ENCODE data around the gene SUGCT. TPM values are rescaled to one million over a fixed set of nuclear protein-coding genes. Genes with fewer than 3 reads are reported as not detected.

Gene SUGCT
- total and polyA plus RNA-seq, 12 donors: 8.4 to 96.4 (median 25.5) TPM

DNA sequence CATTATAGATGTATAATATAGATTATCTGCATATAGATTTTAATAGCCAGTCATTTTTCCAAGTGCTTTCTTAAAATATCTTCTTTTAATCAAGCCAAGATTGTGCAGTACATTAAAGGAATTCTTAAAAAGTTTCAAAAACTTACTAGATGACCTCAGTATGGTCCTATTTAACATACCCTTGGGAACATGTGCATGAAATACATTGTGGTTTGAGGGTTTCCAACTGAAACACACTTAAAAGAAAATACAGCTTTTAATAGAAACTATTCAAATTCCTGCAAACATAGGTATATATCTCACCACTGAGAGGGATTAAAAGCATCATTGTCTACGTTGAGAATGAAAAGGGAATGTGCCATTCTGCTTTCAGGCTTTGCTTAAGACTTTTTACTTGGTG, 364.9 kb downstream of the SUGCT start:
- Histone ChIP-seq H3K9me3 (replicated peaks in 1 of 3) (no peaks in the 10 kb centered on the region), H3K27me3 (no peaks in the 10 kb centered on the region), H3K27ac (no peak overlapping the region), H3K4me1 (replicated peaks in 1 of 2) (no peaks in the 10 kb centered on the region), H3K36me3 (replicated peaks in 1 of 2) (no peaks in the 10 kb centered on the region), H3K4me3 (no peak overlapping the region)
- 77 to 83% (median 79%) methylated on average over 1 of the region's 1 CpG for WGBS, 4 donors
- intact Hi-C loops (cut with DNase I): no loop called here
- no peak for DNase-seq
- TF ChIP-seq POLR2A (IDR thresholded peaks at IDR 0.05): no peak
- TF ChIP-seq, protein P1, sequence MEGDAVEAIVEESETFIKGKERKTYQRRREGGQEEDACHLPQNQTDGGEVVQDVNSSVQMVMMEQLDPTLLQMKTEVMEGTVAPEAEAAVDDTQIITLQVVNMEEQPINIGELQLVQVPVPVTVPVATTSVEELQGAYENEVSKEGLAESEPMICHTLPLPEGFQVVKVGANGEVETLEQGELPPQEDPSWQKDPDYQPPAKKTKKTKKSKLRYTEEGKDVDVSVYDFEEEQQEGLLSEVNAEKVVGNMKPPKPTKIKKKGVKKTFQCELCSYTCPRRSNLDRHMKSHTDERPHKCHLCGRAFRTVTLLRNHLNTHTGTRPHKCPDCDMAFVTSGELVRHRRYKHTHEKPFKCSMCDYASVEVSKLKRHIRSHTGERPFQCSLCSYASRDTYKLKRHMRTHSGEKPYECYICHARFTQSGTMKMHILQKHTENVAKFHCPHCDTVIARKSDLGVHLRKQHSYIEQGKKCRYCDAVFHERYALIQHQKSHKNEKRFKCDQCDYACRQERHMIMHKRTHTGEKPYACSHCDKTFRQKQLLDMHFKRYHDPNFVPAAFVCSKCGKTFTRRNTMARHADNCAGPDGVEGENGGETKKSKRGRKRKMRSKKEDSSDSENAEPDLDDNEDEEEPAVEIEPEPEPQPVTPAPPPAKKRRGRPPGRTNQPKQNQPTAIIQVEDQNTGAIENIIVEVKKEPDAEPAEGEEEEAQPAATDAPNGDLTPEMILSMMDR (IDR thresholded peaks at IDR 0.05): no peak

DNA sequence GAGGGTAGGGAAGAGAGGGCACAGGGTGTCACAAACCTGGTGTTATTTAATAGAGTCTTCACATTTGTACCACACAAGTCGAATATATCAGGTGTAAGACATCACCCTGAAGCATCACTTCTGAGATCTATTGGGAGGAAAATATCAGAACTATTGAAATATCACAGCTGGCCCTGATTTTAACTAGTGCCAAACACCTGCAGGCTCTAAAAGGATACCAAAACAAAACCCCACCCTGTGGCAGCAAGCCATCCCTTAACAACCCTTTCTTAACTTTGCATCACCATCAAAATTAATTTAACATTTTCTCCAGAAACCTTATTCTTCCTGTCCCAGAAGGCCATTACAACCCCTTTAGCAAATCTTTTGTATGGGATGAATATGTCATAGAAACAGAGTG, 365.4 kb downstream of the SUGCT start:
- intact Hi-C loops (cut with DNase I): no loop called here
- H3K4me1 ChIP-seq (replicated peaks in 1 of 2): no peaks in the 10 kb centered on the region
- no peak overlapping the region for H3K27ac ChIP-seq
- no peak for DNase-seq
- no peaks in the 10 kb centered on the region for H3K27me3 ChIP-seq
- H3K4me3 ChIP-seq: no peak overlapping the region
- no peaks in the 10 kb centered on the region for H3K9me3 ChIP-seq (replicated peaks in 1 of 3)
- no peaks in the 10 kb centered on the region for H3K36me3 ChIP-seq (replicated peaks in 1 of 2)
- 79 to 91% (median 86%) methylated on average over 1 of the region's 1 CpG for WGBS, 4 donors
- no peak for TF ChIP-seq POLR2A (IDR thresholded peaks at IDR 0.05)
- TF ChIP-seq, protein P1 (IDR thresholded peaks at IDR 0.05): no peak

DNA sequence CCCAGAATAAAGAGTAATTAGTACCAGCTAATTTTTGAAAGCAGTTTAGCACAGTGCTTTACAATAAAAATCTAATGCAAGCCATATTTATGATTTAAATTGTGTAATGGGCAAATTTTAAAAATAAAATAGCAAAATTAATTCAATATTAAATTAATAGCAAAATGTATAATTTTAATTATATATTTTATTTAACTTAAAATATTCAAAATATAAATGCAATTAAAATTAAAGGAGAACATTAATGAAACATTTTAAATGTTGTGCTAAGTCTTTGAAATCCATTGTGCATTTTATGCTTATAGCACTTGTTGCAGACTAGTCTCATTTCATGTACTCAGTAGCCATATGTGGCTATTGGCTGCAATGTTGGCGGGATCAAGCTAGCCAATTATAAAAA, 367.6 kb downstream of the SUGCT start:
- H3K4me3 ChIP-seq: no peak overlapping the region
- H3K4me1 ChIP-seq (replicated peaks in 1 of 2): no peaks in the 10 kb centered on the region
- H3K27me3 ChIP-seq: no peaks in the 10 kb centered on the region
- 94 to 97% (median 96%) methylated on average over 1 of the region's 1 CpG for WGBS, 4 donors
- no peaks in the 10 kb centered on the region for H3K9me3 ChIP-seq (replicated peaks in 1 of 3)
- no peak for DNase-seq
- TF ChIP-seq POLR2A (IDR thresholded peaks at IDR 0.05): no peak
- TF ChIP-seq, protein P1 (IDR thresholded peaks at IDR 0.05): no peak
- H3K36me3 ChIP-seq (replicated peaks in 1 of 2): no peaks in the 10 kb centered on the region
- intact Hi-C loops (cut with DNase I): no loop called here
- no peak overlapping the region for H3K27ac ChIP-seq

DNA sequence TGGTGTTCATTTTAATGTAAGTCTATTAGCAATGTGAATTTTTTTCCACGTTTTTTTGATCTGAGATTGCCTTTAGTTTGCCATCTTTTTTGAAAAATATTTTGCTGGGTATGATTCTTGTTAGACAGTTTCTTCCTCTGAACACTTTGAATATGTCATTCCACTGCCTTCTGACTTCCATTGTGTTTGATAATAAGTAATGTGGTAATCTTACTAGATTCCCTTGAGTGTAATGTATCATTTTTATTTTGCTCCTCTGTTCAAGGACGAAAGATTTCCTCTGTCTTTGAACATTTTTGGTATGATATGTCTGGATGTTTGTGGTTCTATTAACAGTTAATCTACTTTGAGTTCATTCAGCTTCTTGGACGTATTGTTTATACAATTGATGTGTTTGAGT, 371.4 kb downstream of the SUGCT start:
- no peak overlapping the region for H3K27ac ChIP-seq
- WGBS, 4 donors: 68 to 76% (median 73%) methylated on average over 3 of the region's 3 CpGs
- H3K36me3 ChIP-seq (replicated peaks in 1 of 2): no peaks in the 10 kb centered on the region
- H3K9me3 ChIP-seq (replicated peaks in 1 of 3): no peaks in the 10 kb centered on the region
- intact Hi-C loops (cut with DNase I): no loop called here
- no peaks in the 10 kb centered on the region for H3K4me1 ChIP-seq (replicated peaks in 1 of 2)
- H3K4me3 ChIP-seq: no peak overlapping the region
- H3K27me3 ChIP-seq: no peaks in the 10 kb centered on the region
- no peak for DNase-seq
- TF ChIP-seq POLR2A (IDR thresholded peaks at IDR 0.05): no peak
- TF ChIP-seq, protein P1 (IDR thresholded peaks at IDR 0.05): no peak
